ENCODE measurements around the gene IFI44.

GRCh38 chr1:78607944-78608343 lies 41.7 kb upstream of the IFI44 start:
- TF ChIP-seq AFF1 (IDR thresholded peaks at IDR 0.05; ENCODE audit: low read depth in 1 of 2, partially characterized antibody in 2 of 2) (no peak), HMG20A (CRISPR knock-in tag; conservative IDR thresholded peaks at IDR 0.05) (no peak), CTCF (IDR thresholded peaks at IDR 0.05 in 2 of 3, conservative IDR thresholded peaks at IDR 0.05 in 1 of 3; ENCODE audit: insufficient read depth in 2 of 3, low read depth in 1 of 3, low read length in 3 of 3) (no peak), EZH2 (IDR thresholded peaks at IDR 0.05; ENCODE audit: borderline replicate concordance, low read depth, low read length) (no peak)

Data from K562 (cell line).